Keratinocyte (primary cell): ENCODE measurements around the gene ARHGEF37.

ENCODE experiments used
- EZH2 ChIP-seq: IDR thresholded peaks from one replicate; pipeline ENCODE4 v1.6.1; 2012; ENCODE audit warnings: inconsistent platforms, mild to moderate bottlenecking, low read length, moderate library complexity
- TF ChIP-seq, protein P1 (sequence below), 3 experiments: IDR thresholded peaks in 1 of 3; conservative IDR thresholded peaks in 1 of 3; optimal IDR thresholded peaks in 1 of 3; 2 replicates in 2 of 3; 3 replicates in 1 of 3; pipeline versions ENCODE3 to v1.5.1; 2011; ENCODE audit warnings: low read length in 3 of 3, mild to moderate bottlenecking in 3 of 3, moderate library complexity in 2 of 3, control low read depth in 1 of 3, inconsistent platforms in 1 of 3; ENCODE audit not compliant: insufficient read depth in 2 of 3; ENCODE audit errors: extremely low read depth in 1 of 3

GRCh38 chr5:149605998-149606724 is 24.9 kb downstream of the ARHGEF37 start:
- TF ChIP-seq, protein P1, sequence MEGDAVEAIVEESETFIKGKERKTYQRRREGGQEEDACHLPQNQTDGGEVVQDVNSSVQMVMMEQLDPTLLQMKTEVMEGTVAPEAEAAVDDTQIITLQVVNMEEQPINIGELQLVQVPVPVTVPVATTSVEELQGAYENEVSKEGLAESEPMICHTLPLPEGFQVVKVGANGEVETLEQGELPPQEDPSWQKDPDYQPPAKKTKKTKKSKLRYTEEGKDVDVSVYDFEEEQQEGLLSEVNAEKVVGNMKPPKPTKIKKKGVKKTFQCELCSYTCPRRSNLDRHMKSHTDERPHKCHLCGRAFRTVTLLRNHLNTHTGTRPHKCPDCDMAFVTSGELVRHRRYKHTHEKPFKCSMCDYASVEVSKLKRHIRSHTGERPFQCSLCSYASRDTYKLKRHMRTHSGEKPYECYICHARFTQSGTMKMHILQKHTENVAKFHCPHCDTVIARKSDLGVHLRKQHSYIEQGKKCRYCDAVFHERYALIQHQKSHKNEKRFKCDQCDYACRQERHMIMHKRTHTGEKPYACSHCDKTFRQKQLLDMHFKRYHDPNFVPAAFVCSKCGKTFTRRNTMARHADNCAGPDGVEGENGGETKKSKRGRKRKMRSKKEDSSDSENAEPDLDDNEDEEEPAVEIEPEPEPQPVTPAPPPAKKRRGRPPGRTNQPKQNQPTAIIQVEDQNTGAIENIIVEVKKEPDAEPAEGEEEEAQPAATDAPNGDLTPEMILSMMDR (optimal IDR thresholded peaks at IDR 0.05 in 1 of 3, IDR thresholded peaks at IDR 0.05 in 1 of 3, conservative IDR thresholded peaks at IDR 0.05 in 1 of 3; ENCODE audit: extremely low read depth in 1 of 3, insufficient read depth in 2 of 3, low read length in 3 of 3), result no peak
- TF ChIP-seq EZH2, result no peak
